Stomach (tissue), 9 donors: Measurements from ENCODE around the gene HJURP. TPM values are rescaled to one million over a fixed set of nuclear protein-coding genes. Genes with fewer than 3 reads are reported as not detected.

Experiments used
- DNase-seq, 2 donors: peaks; one replicate each; pipeline versions ENCODE4 v3.0.0 to v3.0.0-alpha.2; 2013 to 2019
- H3K27ac ChIP-seq, 5 donors: fragments of 200-600 bp in 4 of 5; sonication (generic) in 4 of 5; one replicate each; pipeline ENCODE4 v1.5.1; 2013 to 2019; ENCODE audit warnings: mild to moderate bottlenecking in 1 of 5, moderate library complexity in 1 of 5
- H3K27me3 ChIP-seq, 3 donors: fragments of 200-600 bp; sonication (generic); one replicate each; pipeline ENCODE4 v1.5.1; 2017 to 2019; ENCODE audit warnings: mixed run types in 1 of 3
- H3K36me3 ChIP-seq, 4 donors: fragments of 200-600 bp; sonication (generic); 1 replicate in 3 of 4; 2 replicates in 1 of 4; pipeline ENCODE4 v1.5.1; 2016 to 2019
- H3K4me1 ChIP-seq, 4 donors: fragments of 200-600 bp; sonication (generic); one replicate each; pipeline ENCODE4 v1.5.1; 2016 to 2019
- H3K4me3 ChIP-seq, 4 donors: fragments of 200-600 bp; sonication (generic) in 3 of 4; one replicate each; pipeline ENCODE4 v1.5.1; 2016 to 2019; ENCODE audit warnings: mild to moderate bottlenecking in 1 of 4
- H3K9me3 ChIP-seq, 4 donors: fragments of 200-600 bp; sonication (generic); one replicate each; pipeline ENCODE4 v1.5.1; 2016 to 2019
- EP300 ChIP-seq: sonication (generic); formaldehyde crosslinking; IDR thresholded peaks from one replicate; pipeline ENCODE4 v1.6.1; 2017; ENCODE audit warnings: antibody characterized with exemption
- POLR2A ChIP-seq, 4 donors: fragments of 450-650 bp; IDR thresholded peaks; one replicate each; pipeline ENCODE4 v1.6.1; 2016; ENCODE audit warnings: antibody characterized with exemption in 4 of 4, control low read depth in 2 of 4, mild to moderate bottlenecking in 1 of 4, moderate library complexity in 1 of 4
- POLR2AphosphoS5 ChIP-seq, 3 donors: sonication (generic); formaldehyde crosslinking; IDR thresholded peaks; one replicate each; pipeline ENCODE4 v1.6.1; 2016; ENCODE audit warnings: antibody characterized with exemption in 3 of 3
- WGBS, 5 donors: extraction: QIAGEN DNeasy Blood & Tissue Kit in 3 of 5; methylation state at CpG; one replicate each; pipeline versions ENCODE4 v1.1.5 to v1.1.7; 2013 to 2018; 5-methylcytosine and 5-hydroxymethylcytosine counted together
- intact Hi-C: fragments of 100-400 bp; cut with DNase I; formaldehyde crosslinking; loops from one replicate; pipeline ENCODE4 v1.15.1; 2023; ENCODE audit warnings: low total_unique reads
- polyA plus RNA-seq, 3 donors: library from polyadenylated mRNA; stranded (reverse); fragments of 200-250 nt; gene quantifications; one replicate each; pipeline ENCODE4 v1.2.3, GENCODE V29; 2013
- total RNA-seq, 5 donors: library from RNA; depleted of rRNA; stranded (reverse); fragments of >200 nt; gene quantifications; one replicate each; pipeline versions ENCODE4 v1.1.0 to v1.2.3, GENCODE V29; 2014 to 2016
- TF ChIP-seq, protein P1 (sequence below), 7 experiments: fragments of 450-650 bp in 4 of 7; fragments of 200-600 bp in 3 of 7; sonication (generic) in 3 of 7; IDR thresholded peaks; one replicate each; pipeline ENCODE4 v1.5.1; 2016 to 2019; ENCODE audit warnings: antibody characterized with exemption in 7 of 7, control low read depth in 2 of 7, mild to moderate bottlenecking in 1 of 7
- donor health status: healthy with polysubstance abuse.
- donor health status: Bipolar disorder and iron deficiency.
- donor health status: healthy.

Gene HJURP
- total and polyA plus RNA-seq, 8 donors, result 1.2 to 28.3 (median 3.0) TPM

DNA sequence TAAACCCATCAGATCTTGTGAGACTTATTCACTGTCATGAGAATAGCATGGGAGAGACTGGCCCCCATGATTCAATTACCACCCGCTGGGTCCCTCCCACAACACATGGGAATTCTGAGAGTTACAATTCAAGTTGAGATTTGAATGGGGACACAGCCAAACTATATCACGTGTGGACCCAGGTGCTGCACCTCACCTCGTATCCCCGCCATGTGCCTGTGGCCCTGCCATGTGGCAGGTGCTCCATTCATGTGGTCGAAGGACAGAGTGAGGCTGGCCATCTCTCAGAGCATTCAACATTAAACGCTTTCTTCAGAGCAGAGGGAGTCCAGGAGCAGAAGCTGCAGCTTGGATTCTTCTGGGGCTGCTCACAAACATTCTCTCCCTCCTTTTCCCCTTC is 44.0 kb downstream of the HJURP start:
- Histone ChIP-seq H3K27me3 (peaks cover 0 to 15% (median 9%) of the 10 kb centered on the region in 3 donors), H3K4me1 (no peaks in the 10 kb centered on the region), H3K36me3 (no peaks in the 10 kb centered on the region), H3K27ac (no peak overlapping the region), H3K9me3 (no peaks in the 10 kb centered on the region), H3K4me3 (no peak overlapping the region)
- peak in 1 of 2 donors; percentile 5 for DNase-seq
- WGBS, 5 donors, result 81 to 95% (median 87%) methylated on average over 2 to 6 of the region's 6 CpGs
- intact Hi-C loops, result no loop called here
- TF ChIP-seq EP300, result no peak
- TF ChIP-seq POLR2AphosphoS5 (IDR thresholded peaks at IDR 0.05), result no peak
- no peak for TF ChIP-seq POLR2A (IDR thresholded peaks at IDR 0.05)
- TF ChIP-seq, protein P1, sequence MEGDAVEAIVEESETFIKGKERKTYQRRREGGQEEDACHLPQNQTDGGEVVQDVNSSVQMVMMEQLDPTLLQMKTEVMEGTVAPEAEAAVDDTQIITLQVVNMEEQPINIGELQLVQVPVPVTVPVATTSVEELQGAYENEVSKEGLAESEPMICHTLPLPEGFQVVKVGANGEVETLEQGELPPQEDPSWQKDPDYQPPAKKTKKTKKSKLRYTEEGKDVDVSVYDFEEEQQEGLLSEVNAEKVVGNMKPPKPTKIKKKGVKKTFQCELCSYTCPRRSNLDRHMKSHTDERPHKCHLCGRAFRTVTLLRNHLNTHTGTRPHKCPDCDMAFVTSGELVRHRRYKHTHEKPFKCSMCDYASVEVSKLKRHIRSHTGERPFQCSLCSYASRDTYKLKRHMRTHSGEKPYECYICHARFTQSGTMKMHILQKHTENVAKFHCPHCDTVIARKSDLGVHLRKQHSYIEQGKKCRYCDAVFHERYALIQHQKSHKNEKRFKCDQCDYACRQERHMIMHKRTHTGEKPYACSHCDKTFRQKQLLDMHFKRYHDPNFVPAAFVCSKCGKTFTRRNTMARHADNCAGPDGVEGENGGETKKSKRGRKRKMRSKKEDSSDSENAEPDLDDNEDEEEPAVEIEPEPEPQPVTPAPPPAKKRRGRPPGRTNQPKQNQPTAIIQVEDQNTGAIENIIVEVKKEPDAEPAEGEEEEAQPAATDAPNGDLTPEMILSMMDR (IDR thresholded peaks at IDR 0.05), result no peak

DNA sequence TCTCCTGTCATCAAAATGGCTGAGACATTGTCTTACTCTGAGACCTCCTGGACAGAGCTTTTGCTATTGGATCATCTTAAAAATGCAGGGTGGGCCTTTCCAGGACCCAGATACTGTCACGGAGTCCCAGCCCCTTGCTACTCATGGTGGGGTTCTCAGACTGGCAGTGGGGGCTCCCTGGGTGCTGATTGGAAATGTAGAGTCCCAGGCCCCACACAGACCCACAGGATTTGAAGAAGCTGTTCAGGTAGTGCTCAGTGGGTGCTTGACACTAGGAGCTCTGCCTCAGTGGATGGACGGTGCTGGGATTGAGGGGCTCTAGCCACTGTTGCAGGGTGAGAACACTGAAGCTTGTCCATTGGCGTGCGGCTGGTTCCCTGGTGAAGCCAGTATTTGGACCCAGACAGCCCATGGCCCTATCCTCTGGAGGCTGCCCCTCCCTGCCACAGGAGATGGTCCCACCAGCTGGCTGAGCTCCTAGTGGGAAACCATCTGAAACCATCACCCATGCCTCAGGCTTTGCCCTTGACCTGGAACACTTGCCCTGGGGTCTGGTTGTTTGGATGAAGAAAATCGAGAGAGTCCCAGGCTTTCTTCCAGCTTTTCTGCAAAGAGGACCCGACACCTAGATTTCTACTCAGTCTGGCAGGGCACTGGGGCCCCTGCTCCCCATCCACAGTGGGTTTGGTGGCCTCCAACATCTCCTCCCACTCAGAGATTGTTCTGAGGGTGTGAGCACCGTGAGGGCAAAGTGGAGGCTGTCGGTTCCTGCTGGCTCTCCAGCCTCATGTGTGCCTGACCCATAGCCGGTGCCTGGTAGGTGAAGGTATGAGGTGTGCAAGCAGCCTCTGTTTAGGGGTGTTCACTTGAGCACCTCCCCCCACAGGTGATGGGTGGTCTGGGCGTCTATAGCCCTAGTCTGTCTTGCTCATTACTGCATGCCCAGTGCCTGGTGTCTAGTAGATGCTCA is 46.1 kb downstream of the HJURP start:
- DNase-seq, result peak in 1 of 2 donors; percentile 15
- Histone ChIP-seq H3K4me1 (no peaks in the 10 kb centered on the region), H3K36me3 (no peaks in the 10 kb centered on the region), H3K27ac (no peak overlapping the region), H3K4me3 (no peak overlapping the region), H3K27me3 (peaks cover 0 to 24% (median 5%) of the 10 kb centered on the region in 3 donors), H3K9me3 (no peaks in the 10 kb centered on the region)
- TF ChIP-seq, protein P1 (IDR thresholded peaks at IDR 0.05), result no peak
- TF ChIP-seq POLR2A (IDR thresholded peaks at IDR 0.05), result no peak
- no peak for TF ChIP-seq POLR2AphosphoS5 (IDR thresholded peaks at IDR 0.05)
- TF ChIP-seq EP300, result no peak
- intact Hi-C loops, result no loop called here
- 40 to 78% (median 76%) methylated on average over 2 to 10 of the region's 10 CpGs for WGBS, 5 donors

DNA sequence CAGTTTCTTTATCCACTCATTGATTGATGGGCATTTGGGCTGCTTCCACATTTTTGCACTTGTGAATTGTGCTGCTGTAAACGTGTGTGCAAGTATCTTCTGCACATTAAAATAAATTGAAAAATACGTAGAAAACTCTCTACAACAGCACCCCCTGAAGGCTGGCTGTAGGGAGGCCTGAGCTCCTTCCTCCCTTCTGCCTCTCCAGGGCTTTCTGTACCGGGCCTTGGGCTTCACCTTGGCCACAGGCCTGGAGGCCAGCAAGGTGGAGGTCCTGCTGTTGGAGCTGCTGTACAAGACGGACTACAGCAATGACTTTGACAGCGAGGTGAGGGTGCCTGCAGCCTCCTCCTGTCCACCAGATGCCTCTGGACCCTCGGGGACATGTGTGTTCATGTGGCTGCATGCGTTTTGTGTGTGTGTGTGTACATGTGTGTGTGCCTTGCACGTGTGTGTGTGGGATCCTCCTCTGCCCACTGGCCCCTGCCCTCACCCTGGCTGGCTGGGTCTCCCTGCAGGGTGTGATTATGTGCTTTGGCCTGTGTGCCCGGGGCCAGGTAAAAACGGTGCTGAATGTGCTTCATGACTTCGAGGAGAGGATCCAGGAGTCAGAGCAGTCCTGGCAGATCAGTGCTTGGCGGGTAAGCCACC is 47.0 kb downstream of the HJURP start:
- TF ChIP-seq, protein P1 (IDR thresholded peaks at IDR 0.05), result no peak
- TF ChIP-seq POLR2A (IDR thresholded peaks at IDR 0.05) (no peak), POLR2AphosphoS5 (IDR thresholded peaks at IDR 0.05) (no peak), EP300 (no peak)
- intact Hi-C loops, result no loop called here
- Histone ChIP-seq H3K27me3 (peaks cover 0 to 24% (median 5%) of the 10 kb centered on the region in 3 donors), H3K4me1 (no peaks in the 10 kb centered on the region), H3K27ac (no peak overlapping the region), H3K4me3 (no peak overlapping the region), H3K9me3 (no peaks in the 10 kb centered on the region), H3K36me3 (no peaks in the 10 kb centered on the region)
- peak in 1 of 2 donors; percentile 17 for DNase-seq
- 68 to 74% (median 73%) methylated on average over 9 to 12 of the region's 12 CpGs for WGBS, 5 donors

DNA sequence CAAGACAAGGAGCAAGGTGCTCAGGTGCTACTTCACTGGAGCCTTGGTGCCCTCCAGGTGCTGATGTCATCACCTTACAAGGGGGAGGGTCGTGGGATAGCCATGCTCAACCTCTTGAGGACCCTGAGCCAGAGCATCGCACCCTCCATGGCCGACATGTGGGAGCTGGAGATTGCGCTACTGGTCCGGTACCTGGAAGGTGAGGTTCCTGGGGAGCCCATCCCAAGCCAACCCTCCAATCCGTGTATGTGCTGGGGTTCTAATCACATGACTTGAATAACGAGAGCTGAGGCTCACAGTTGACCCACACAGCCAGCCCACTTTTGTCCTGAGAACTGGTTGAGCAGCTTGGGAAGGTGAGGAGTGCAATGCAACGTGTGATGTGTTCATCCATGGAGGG is 50.3 kb downstream of the HJURP start:
- H3K4me3 ChIP-seq, result no peak overlapping the region
- H3K27me3 ChIP-seq, result peaks cover 0 to 24% (median 5%) of the 10 kb centered on the region in 3 donors
- TF ChIP-seq, protein P1 (IDR thresholded peaks at IDR 0.05), result no peak
- no peak for TF ChIP-seq POLR2AphosphoS5 (IDR thresholded peaks at IDR 0.05)
- TF ChIP-seq POLR2A (IDR thresholded peaks at IDR 0.05), result no peak
- no peak for TF ChIP-seq EP300
- no peaks in the 10 kb centered on the region for H3K9me3 ChIP-seq
- no peaks in the 10 kb centered on the region for H3K4me1 ChIP-seq
- 45 to 71% (median 64%) methylated on average over 1 to 8 of the region's 8 CpGs for WGBS, 5 donors
- DNase-seq, result peak in 1 of 2 donors; percentile 14
- intact Hi-C loops, result no loop called here
- H3K27ac ChIP-seq, result no peak overlapping the region
- no peaks in the 10 kb centered on the region for H3K36me3 ChIP-seq
